ENCODE data around the gene CBR1.

- TF ChIP-seq, protein P1, sequence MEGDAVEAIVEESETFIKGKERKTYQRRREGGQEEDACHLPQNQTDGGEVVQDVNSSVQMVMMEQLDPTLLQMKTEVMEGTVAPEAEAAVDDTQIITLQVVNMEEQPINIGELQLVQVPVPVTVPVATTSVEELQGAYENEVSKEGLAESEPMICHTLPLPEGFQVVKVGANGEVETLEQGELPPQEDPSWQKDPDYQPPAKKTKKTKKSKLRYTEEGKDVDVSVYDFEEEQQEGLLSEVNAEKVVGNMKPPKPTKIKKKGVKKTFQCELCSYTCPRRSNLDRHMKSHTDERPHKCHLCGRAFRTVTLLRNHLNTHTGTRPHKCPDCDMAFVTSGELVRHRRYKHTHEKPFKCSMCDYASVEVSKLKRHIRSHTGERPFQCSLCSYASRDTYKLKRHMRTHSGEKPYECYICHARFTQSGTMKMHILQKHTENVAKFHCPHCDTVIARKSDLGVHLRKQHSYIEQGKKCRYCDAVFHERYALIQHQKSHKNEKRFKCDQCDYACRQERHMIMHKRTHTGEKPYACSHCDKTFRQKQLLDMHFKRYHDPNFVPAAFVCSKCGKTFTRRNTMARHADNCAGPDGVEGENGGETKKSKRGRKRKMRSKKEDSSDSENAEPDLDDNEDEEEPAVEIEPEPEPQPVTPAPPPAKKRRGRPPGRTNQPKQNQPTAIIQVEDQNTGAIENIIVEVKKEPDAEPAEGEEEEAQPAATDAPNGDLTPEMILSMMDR (IDR thresholded peaks at IDR 0.05; ENCODE audit: low read depth, low read length, poor library complexity, severe bottlenecking): no peak
- no peak for TF ChIP-seq EZH2phosphoT487 (IDR thresholded peaks at IDR 0.05; ENCODE audit: borderline replicate concordance, low read length)
Measured at GRCh38 chr21:36097427-36098181, 27.8 kb downstream of the CBR1 start.
